ENCODE measurements around the gene WFDC12. TPM values are rescaled to one million over a fixed set of nuclear protein-coding genes. Genes with fewer than 3 reads are reported as not detected.
A peak's percentile ranks its signal among the peaks of the same experiment; 100 is the strongest.

Gene WFDC12
- total and polyA plus RNA-seq, 10 donors, result not detected

GRCh38 chr20:45113865-45114264, 10.4 kb downstream of the WFDC12 start:
- intact Hi-C loops (cut with DNase I; ENCODE audit: low total_unique reads), result no loop called here
- no peaks in the 10 kb centered on the region for H3K4me1 ChIP-seq
- no peak overlapping the region for H3K27ac ChIP-seq
- no peaks in the 10 kb centered on the region for H3K9me3 ChIP-seq
- WGBS, 5 donors, result 84 to 94% (median 90%) methylated on average over 3 of the region's 3 CpGs
- peaks cover 0 to 64% (median 4%) of the 10 kb centered on the region in 7 donors for H3K27me3 ChIP-seq (replicated peaks in 1 of 7)
- H3K36me3 ChIP-seq, result no peaks in the 10 kb centered on the region
- TF ChIP-seq, protein P1, sequence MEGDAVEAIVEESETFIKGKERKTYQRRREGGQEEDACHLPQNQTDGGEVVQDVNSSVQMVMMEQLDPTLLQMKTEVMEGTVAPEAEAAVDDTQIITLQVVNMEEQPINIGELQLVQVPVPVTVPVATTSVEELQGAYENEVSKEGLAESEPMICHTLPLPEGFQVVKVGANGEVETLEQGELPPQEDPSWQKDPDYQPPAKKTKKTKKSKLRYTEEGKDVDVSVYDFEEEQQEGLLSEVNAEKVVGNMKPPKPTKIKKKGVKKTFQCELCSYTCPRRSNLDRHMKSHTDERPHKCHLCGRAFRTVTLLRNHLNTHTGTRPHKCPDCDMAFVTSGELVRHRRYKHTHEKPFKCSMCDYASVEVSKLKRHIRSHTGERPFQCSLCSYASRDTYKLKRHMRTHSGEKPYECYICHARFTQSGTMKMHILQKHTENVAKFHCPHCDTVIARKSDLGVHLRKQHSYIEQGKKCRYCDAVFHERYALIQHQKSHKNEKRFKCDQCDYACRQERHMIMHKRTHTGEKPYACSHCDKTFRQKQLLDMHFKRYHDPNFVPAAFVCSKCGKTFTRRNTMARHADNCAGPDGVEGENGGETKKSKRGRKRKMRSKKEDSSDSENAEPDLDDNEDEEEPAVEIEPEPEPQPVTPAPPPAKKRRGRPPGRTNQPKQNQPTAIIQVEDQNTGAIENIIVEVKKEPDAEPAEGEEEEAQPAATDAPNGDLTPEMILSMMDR (IDR thresholded peaks at IDR 0.05 in 8 of 11, conservative IDR thresholded peaks at IDR 0.05 in 3 of 11), result no peak
- TF ChIP-seq POLR2AphosphoS5 (IDR thresholded peaks at IDR 0.05) (no peak), POLR2A (IDR thresholded peaks at IDR 0.05) (no peak)
- DNase-seq, result no peak
- H3K4me3 ChIP-seq, result no peak overlapping the region

- Histone ChIP-seq H3K27ac (no peak overlapping the region), H3K36me3 (no peaks in the 10 kb centered on the region), H3K27me3 (replicated peaks in 1 of 7) (peaks cover 0 to 64% (median 0%) of the 10 kb centered on the region in 7 donors), H3K4me1 (no peaks in the 10 kb centered on the region), H3K4me3 (no peak overlapping the region), H3K9me3 (no peaks in the 10 kb centered on the region)
- no peak for DNase-seq
- intact Hi-C loops (cut with DNase I; ENCODE audit: low total_unique reads), result no loop called here
- TF ChIP-seq POLR2AphosphoS5 (IDR thresholded peaks at IDR 0.05), result no peak
- TF ChIP-seq, protein P1 (IDR thresholded peaks at IDR 0.05 in 8 of 11, conservative IDR thresholded peaks at IDR 0.05 in 3 of 11), result no peak
- no peak for TF ChIP-seq POLR2A (IDR thresholded peaks at IDR 0.05)
These were observed 11.5 kb downstream of the WFDC12 start for GRCh38 chr20:45112754-45113153.

DNA sequence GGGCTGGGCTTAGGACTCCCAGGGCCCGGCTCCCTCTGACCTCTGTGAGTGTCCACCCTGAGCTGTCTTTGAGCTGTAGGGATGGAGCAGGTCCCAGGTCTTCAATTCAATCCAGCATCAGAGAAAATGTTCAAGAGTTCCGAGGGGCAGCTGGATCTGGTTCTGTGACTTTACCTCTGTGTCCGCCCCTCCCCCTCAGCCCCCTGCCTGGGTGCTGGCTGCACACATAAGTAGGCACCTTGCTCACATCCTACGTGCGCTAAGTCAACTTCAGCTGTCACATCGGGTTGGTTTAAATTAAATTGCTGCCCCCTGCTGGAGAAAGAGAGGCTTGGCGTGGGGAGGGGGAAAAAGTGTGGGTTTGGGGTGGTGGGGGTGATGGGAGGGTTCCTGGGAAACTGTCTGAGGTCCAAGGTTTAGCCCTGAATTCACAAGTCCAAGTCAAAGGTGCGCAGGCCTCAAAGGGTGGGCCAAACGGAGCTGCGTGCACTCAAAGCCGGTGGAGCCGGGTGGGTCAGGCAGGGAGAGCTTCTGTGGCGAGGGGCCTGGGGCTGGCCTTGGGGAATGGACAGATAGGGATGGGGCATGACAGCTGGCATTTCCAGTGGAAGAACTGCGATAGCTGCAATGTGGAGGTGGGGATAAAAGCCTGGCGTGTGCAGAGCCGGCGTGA, 12.3 kb downstream of the WFDC12 start:
- no peaks in the 10 kb centered on the region for H3K36me3 ChIP-seq
- no peak overlapping the region for H3K4me3 ChIP-seq
- H3K4me1 ChIP-seq, result no peaks in the 10 kb centered on the region
- peaks cover 0 to 64% (median 0%) of the 10 kb centered on the region in 7 donors for H3K27me3 ChIP-seq (replicated peaks in 1 of 7)
- no peak for TF ChIP-seq POLR2AphosphoS5 (IDR thresholded peaks at IDR 0.05)
- TF ChIP-seq, protein P1 (IDR thresholded peaks at IDR 0.05 in 8 of 11, conservative IDR thresholded peaks at IDR 0.05 in 3 of 11), result peak in 7 of 11 experiments; percentile 17 to 59 (median 48)
- no peaks in the 10 kb centered on the region for H3K9me3 ChIP-seq
- 50 to 59% (median 53%) methylated on average over 17 of the region's 17 CpGs for WGBS, 5 donors
- intact Hi-C loops (cut with DNase I; ENCODE audit: low total_unique reads), result no loop called here
- H3K27ac ChIP-seq, result no peak overlapping the region
- no peak for DNase-seq

GRCh38 chr20:45111285-45111684, 13.0 kb downstream of the WFDC12 start:
- intact Hi-C loops (cut with DNase I; ENCODE audit: low total_unique reads), result no loop called here
- WGBS, 5 donors, result 78 to 91% (median 81%) methylated on average over 11 of the region's 11 CpGs

More at GRCh38 chr20:45111285-45111684, 13.0 kb downstream of the WFDC12 start:
- no peaks in the 10 kb centered on the region for H3K4me1 ChIP-seq
- TF ChIP-seq POLR2AphosphoS5 (IDR thresholded peaks at IDR 0.05), result no peak
- TF ChIP-seq, protein P1 (IDR thresholded peaks at IDR 0.05 in 8 of 11, conservative IDR thresholded peaks at IDR 0.05 in 3 of 11), result no peak
- no peak for TF ChIP-seq POLR2A (IDR thresholded peaks at IDR 0.05)
- H3K27me3 ChIP-seq (replicated peaks in 1 of 7), result peaks cover 0 to 65% (median 0%) of the 10 kb centered on the region in 7 donors
- no peak overlapping the region for H3K27ac ChIP-seq
- no peak for DNase-seq
- no peak overlapping the region for H3K4me3 ChIP-seq
- no peaks in the 10 kb centered on the region for H3K36me3 ChIP-seq
- H3K9me3 ChIP-seq, result no peaks in the 10 kb centered on the region

Data from spleen (tissue), 11 donors.